Brain microvascular endothelial cell (primary cell): Measurements from ENCODE around the gene FAM9C.

Experiments used
- DNase-seq: peaks from one replicate; pipeline ENCODE4 v3.0.0-alpha.2; 2020
- H3K27ac ChIP-seq: fragments of 250-450 bp; sonication (Bioruptor Pico); 2 replicates; pipeline ENCODE4 v1.5.1; 2020; ENCODE audit warnings: mild to moderate bottlenecking, moderate library complexity
- H3K27me3 ChIP-seq: fragments of 250-450 bp; sonication (Bioruptor Pico); replicated peaks from 2 replicates; pipeline ENCODE4 v1.5.1; 2020; ENCODE audit warnings: mild to moderate bottlenecking
- H3K36me3 ChIP-seq: fragments of 250-450 bp; sonication (Bioruptor Pico); replicated peaks from 2 replicates; pipeline ENCODE4 v1.5.1; 2020; ENCODE audit warnings: mild to moderate bottlenecking
- H3K4me3 ChIP-seq: 2 replicates; pipeline ENCODE4 v1.5.1; 2011; ENCODE audit warnings: low read depth, mild to moderate bottlenecking, control low read depth, low read length, moderate library complexity
- CTCF ChIP-seq: IDR thresholded peaks from 2 replicates; pipeline ENCODE4 v1.5.1; 2011; ENCODE audit warnings: low read depth, mild to moderate bottlenecking, moderate library complexity, low read length, control low read depth, inconsistent platforms; ENCODE audit errors: missing control alignments
- in situ Hi-C: cut with HindIII; loops from 2 replicates; pipeline ENCODE4 v1.10.0; 2017; ENCODE audit warnings: low sequenced_read_pairs, low pct_ligation_motif_present

The FAM9C gene

GRCh38 chrX:13059637-13060499 lies 15.4 kb upstream of the FAM9C start:
- Histone ChIP-seq H3K27me3 (no peaks in the 10 kb centered on the region), H3K4me3 (no peak overlapping the region), H3K27ac (peak overlapping the region; percentile 47), H3K36me3 (no peaks in the 10 kb centered on the region)
- DNase-seq = peak; percentile 71
- in situ Hi-C loops = no loop called here
- TF ChIP-seq CTCF = no peak

GRCh38 chrX:13055486-13055885 lies 11.1 kb upstream of the FAM9C start:
- Histone ChIP-seq H3K4me3 (no peak overlapping the region), H3K27me3 (no peaks in the 10 kb centered on the region), H3K27ac (no peak overlapping the region), H3K36me3 (no peaks in the 10 kb centered on the region)
- in situ Hi-C loops = no loop called here
- no peak for DNase-seq
- TF ChIP-seq CTCF = no peak

- TF ChIP-seq CTCF = no peak
- no peak for DNase-seq
- H3K36me3 ChIP-seq = no peaks in the 10 kb centered on the region
- no peaks in the 10 kb centered on the region for H3K27me3 ChIP-seq
- H3K27ac ChIP-seq = no peak overlapping the region
- H3K4me3 ChIP-seq = no peak overlapping the region
- in situ Hi-C loops = no loop called here
Observed at GRCh38 chrX:13053171-13053570, 8.8 kb upstream of the FAM9C start.

- no peaks in the 10 kb centered on the region for H3K27me3 ChIP-seq
- TF ChIP-seq CTCF = no peak
- no peak overlapping the region for H3K4me3 ChIP-seq
- no peak for DNase-seq
- in situ Hi-C loops = no loop called here
- H3K36me3 ChIP-seq = no peaks in the 10 kb centered on the region
- no peak overlapping the region for H3K27ac ChIP-seq
Observed at GRCh38 chrX:13051529-13052172, 7.2 kb upstream of the FAM9C start.

- Histone ChIP-seq H3K27ac (no peak overlapping the region), H3K36me3 (no peaks in the 10 kb centered on the region), H3K27me3 (no peaks in the 10 kb centered on the region), H3K4me3 (no peak overlapping the region)
- TF ChIP-seq CTCF = no peak
- no peak for DNase-seq
- in situ Hi-C loops = no loop called here
Observed at GRCh38 chrX:13051167-13051528, 6.7 kb upstream of the FAM9C start.
